ENCODE measurements around the gene TSPAN3. TPM values are rescaled to one million over a fixed set of nuclear protein-coding genes. Genes with fewer than 3 reads are reported as not detected.
A peak's percentile ranks its signal among the peaks of the same experiment; 100 is the strongest.

The TSPAN3 gene
- total and polyA plus RNA-seq, 10 of the 15 experiments (the other 5 are each of a cell fraction or from before 2014, with no cell fraction given), result 18.9 to 114 (median 57.2) TPM

DNA sequence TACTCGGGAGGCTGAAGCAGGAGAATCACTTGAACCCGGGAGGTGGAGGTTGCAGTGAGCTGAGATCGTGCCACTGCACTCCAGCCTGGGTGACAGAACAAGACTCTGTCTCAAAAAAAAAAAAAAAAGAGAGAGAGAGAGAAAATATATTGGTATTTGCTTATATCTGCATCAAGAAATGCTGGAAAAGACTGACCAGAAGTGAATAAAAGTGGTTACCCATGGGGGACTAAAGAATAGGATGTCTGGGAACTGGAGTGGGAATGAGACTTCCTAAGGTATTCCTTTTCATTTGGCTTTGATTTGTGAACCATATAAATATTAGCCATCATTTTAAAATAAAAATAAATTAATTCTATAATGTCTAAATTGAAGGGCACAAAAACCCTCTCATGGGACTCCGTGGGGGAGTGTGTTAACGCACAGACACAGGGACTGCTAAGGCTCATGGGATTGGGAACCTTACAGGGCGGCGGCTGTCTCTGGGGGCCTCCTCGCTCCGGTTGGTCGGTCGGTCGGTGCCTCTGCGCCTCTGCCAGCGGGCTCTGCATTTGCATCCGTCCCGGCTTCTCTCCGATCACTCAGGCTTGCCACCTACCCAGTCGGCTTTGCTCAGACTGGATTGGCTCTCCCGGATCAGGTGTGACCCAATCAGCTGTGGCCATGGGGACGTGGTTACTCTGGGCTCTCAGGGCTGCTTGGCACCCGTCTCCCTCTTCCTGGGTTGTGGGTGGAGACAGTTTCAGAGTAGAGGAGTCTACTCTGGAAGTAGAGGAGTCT, 12.7 kb upstream of the TSPAN3 start:
- Histone ChIP-seq H3K4me1 (ENCODE audit: control insufficient read depth, insufficient read depth, low read length) (peaks cover 35% of the 10 kb centered on the region), H3K4me2 (ENCODE audit: control insufficient read depth, insufficient read depth) (peak overlapping the region; percentile 82), H2AFZ (ENCODE audit: control insufficient read depth, low read depth, low read length) (peak overlapping the region; percentile 35), H3K9me3 (replicated peaks; ENCODE audit: control insufficient read depth, insufficient read depth, low read length) (no peaks in the 10 kb centered on the region), H3K79me2 (ENCODE audit: control insufficient read depth, insufficient read depth, low read length) (no peaks in the 10 kb centered on the region), H3K27ac (ENCODE audit: control insufficient read depth, insufficient read depth) (no peak overlapping the region), H3K27me3 (replicated peaks in 1 of 2; ENCODE audit: control insufficient read depth in 2 of 2, insufficient read depth in 2 of 2, low read length in 1 of 2) (no peaks in the 10 kb centered on the region), H3K4me3 (no peak overlapping the region; the same call in 1 of the 2 replicates), H3K36me3 (ENCODE audit: control insufficient read depth in 2 of 2, insufficient read depth in 2 of 2, low read length in 1 of 2) (no peaks in the 10 kb centered on the region), H3K9ac (ENCODE audit: control insufficient read depth, insufficient read depth, low read length) (no peak overlapping the region), H4K20me1 (ENCODE audit: control insufficient read depth, insufficient read depth) (no peaks in the 10 kb centered on the region)
- POLR2A ChIA-PET, result interaction anchor here (0.7 kb wide), 1 partner anchor 398 kb away, joined by 3 read pairs; no protein-coding TSS in a partner anchor
- CTCF ChIA-PET, result interaction anchor here (1.2 kb wide), 1 partner anchor 24 kb away, joined by 3 read pairs; no protein-coding TSS in a partner anchor
- BruUV-seq (replicated peaks), result no TSS peak
- TF ChIP-seq NR2C2 (IDR thresholded peaks at IDR 0.05; ENCODE audit: borderline replicate concordance, control insufficient read depth, insufficient read length, low read depth) (no peak), POU2F2 (IDR thresholded peaks at IDR 0.05; ENCODE audit: borderline replicate concordance, low read depth, low read length) (0 out of 3 replicates have a peak, but pooled peaks have one; percentile 51), NFYB (IDR thresholded peaks at IDR 0.05; ENCODE audit: insufficient read depth, low read depth, low read length) (peak; percentile 28; the same call in 1 of the 2 replicates), SP1 (IDR thresholded peaks at IDR 0.05; ENCODE audit: low read depth, low read length) (no peak)
- SMC1A ChIA-PET (ENCODE audit: uncharacterized antibody, unreplicated experiment), result no interaction called here
- ATAC-seq (peak; percentile 94), DNase-seq (ENCODE audit: low read depth, low spot score) (peak; percentile 54), FAIRE-seq (peak; percentile 94)
- intact Hi-C loops (cut with micrococcal nuclease; ENCODE audit: unreplicated experiment) (loop anchor here (5.0 kb wide), 1 partner anchor 51 kb away; no protein-coding TSS in a partner anchor), in situ Hi-C loops (cut with MboI) (no loop called here)
- WGBS (ENCODE audit: insufficient coverage, insufficient replicate concordance, low lambda C conversion rate, missing lambda C conversion rate), result 10% methylated on average over 21 of the region's 21 CpGs
- RAD21 ChIA-PET (ENCODE audit: unreplicated experiment), result no interaction called here

DNA sequence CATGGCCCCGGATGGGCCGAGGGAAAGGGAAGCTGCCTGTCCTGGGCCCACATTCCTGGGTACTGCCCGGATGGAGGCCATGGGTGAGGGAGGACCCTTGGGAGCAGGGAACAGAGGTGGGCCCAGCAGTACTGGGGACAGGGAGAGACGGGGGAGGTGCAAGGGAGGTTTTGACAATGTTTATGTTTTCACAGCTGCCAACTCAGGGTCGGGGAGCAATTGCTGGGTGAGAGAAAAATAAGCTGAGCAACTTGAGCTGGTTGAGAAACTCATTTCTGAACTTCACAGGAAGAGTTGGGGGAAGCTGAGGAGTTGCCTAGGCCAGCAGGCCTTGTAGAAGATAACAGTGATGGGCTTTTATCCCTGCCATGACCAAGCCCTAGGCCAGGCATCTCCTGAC, 11.1 kb upstream of the TSPAN3 start:
- FAIRE-seq (no peak), DNase-seq (ENCODE audit: low read depth, low spot score) (no peak), ATAC-seq (no peak)
- no TSS peak for BruUV-seq (replicated peaks)
- TF ChIP-seq ZSCAN29 (IDR thresholded peaks at IDR 0.05), result no peak
- TF ChIP-seq RAD51 (IDR thresholded peaks at IDR 0.05), result no peak
- Histone ChIP-seq H3K9me3 (replicated peaks; ENCODE audit: control insufficient read depth, insufficient read depth, low read length) (no peaks in the 10 kb centered on the region), H3K36me3 (ENCODE audit: control insufficient read depth in 2 of 2, insufficient read depth in 2 of 2, low read length in 1 of 2) (no peaks in the 10 kb centered on the region), H3K27ac (ENCODE audit: control insufficient read depth, insufficient read depth) (no peak overlapping the region), H3K4me1 (ENCODE audit: control insufficient read depth, insufficient read depth, low read length) (peaks cover 35% of the 10 kb centered on the region), H3K27me3 (replicated peaks in 1 of 2; ENCODE audit: control insufficient read depth in 2 of 2, insufficient read depth in 2 of 2, low read length in 1 of 2) (no peaks in the 10 kb centered on the region), H3K4me3 (no peak overlapping the region), H4K20me1 (ENCODE audit: control insufficient read depth, insufficient read depth) (no peaks in the 10 kb centered on the region), H2AFZ (ENCODE audit: control insufficient read depth, low read depth, low read length) (no peak overlapping the region), H3K4me2 (ENCODE audit: control insufficient read depth, insufficient read depth) (0 out of 2 replicates have a peak overlapping the region, but pooled peaks have one; percentile 9), H3K9ac (ENCODE audit: control insufficient read depth, insufficient read depth, low read length) (no peak overlapping the region), H3K79me2 (ENCODE audit: control insufficient read depth, insufficient read depth, low read length) (no peaks in the 10 kb centered on the region)
- intact Hi-C loops (cut with micrococcal nuclease; ENCODE audit: unreplicated experiment), result loop anchor here (5.0 kb wide), 1 partner anchor 50 kb away; no protein-coding TSS in a partner anchor
- SMC1A ChIA-PET (ENCODE audit: uncharacterized antibody, unreplicated experiment), result interaction anchor here (1.2 to 1.4 kb wide), 2 partner anchors 11 to 18 kb away, joined by 3 to 4 read pairs; no protein-coding TSS in a partner anchor
- POLR2A ChIA-PET, result interaction anchor here (0.7 to 1.2 kb wide), 3 partner anchors 11 to 997 kb away, joined by 3 read pairs; no protein-coding TSS in a partner anchor
- in situ Hi-C loops (cut with MboI), result no loop called here
- CTCF ChIA-PET, result interaction anchor here (0.8 to 1.2 kb wide), 3 partner anchors 14 to 25 kb away, joined by 3 read pairs; no protein-coding TSS in a partner anchor
- WGBS (ENCODE audit: insufficient coverage, insufficient replicate concordance, low lambda C conversion rate, missing lambda C conversion rate), result 68% methylated on average over 5 of the region's 5 CpGs
- RAD21 ChIA-PET (ENCODE audit: unreplicated experiment), result interaction anchor here (0.7 kb wide), 1 partner anchor 178 kb away, joined by 3 read pairs; no protein-coding TSS in a partner anchor
